Endothelial cell of umbilical vein (primary cell): ENCODE data around the gene SLC25A15. TPM values are rescaled to one million over a fixed set of nuclear protein-coding genes. Genes with fewer than 3 reads are reported as not detected.

Experiments used
- BruUV-seq: library from RNA; stranded (reverse); fragments of 400-500 nt; replicated peaks from 2 replicates; lab custom pipeline; 2021; lab: Mats Ljungman, UMichigan
- CTCF ChIA-PET: fragments of 300-600, 350-600 bp; sonication (Branson Sonifier 250); formaldehyde crosslinking; loops from one replicate; lab custom pipeline; 2021; ENCODE audit warnings: antibody characterized with exemption, inconsistent platforms; lab: Charles Lee
- POLR2A ChIA-PET: fragments of 300-600, 350-600 bp; sonication (Branson Sonifier 250); formaldehyde crosslinking; loops from one replicate; lab custom pipeline; 2021; ENCODE audit warnings: antibody characterized with exemption, inconsistent platforms; lab: Charles Lee
- DNase-seq: peaks from one replicate; pipeline ENCODE4 v3.0.0-alpha.2; 2011; ENCODE audit warnings: low read depth, low spot score
- FAIRE-seq: peaks from 2 replicates; lab custom pipeline; 2011; peaks lifted over from hg19 to GRCh38; lab: Jason Lieb, UNC
- H2AFZ ChIP-seq: 2 replicates; pipeline ENCODE4 v1.6.0; 2012; ENCODE audit warnings: low read depth, low read length, control low read depth, inconsistent platforms
- H3K27ac ChIP-seq: 2 replicates; pipeline ENCODE4 v1.5.1; 2011; ENCODE audit warnings: low read depth, mild to moderate bottlenecking, control low read depth, low read length, moderate library complexity; ENCODE audit not compliant: insufficient read depth
- H3K27me3 ChIP-seq, 2 experiments: 2 replicates each; pipeline versions ENCODE4 v1.6.0 to v1.6.1; 2011; ENCODE audit warnings: low read length in 2 of 2, mixed read lengths in 1 of 2; ENCODE audit not compliant: control insufficient read depth in 2 of 2, insufficient read depth in 2 of 2
- H3K36me3 ChIP-seq, 2 experiments: 2 replicates in 1 of 2; 3 replicates in 1 of 2; pipeline ENCODE4 v1.5.1; 2011; ENCODE audit warnings: low read length in 2 of 2, mild to moderate bottlenecking in 1 of 2, moderate library complexity in 1 of 2; ENCODE audit not compliant: control insufficient read depth in 2 of 2, insufficient read depth in 2 of 2; ENCODE audit errors: extremely low read depth in 1 of 2
- H3K4me1 ChIP-seq: 3 replicates; pipeline ENCODE4 v1.5.1; 2011; ENCODE audit warnings: mild to moderate bottlenecking, low read length; ENCODE audit not compliant: control insufficient read depth, insufficient read depth; ENCODE audit errors: extremely low read depth
- H3K4me2 ChIP-seq: 2 replicates; pipeline ENCODE4 v1.6.1; 2011; ENCODE audit warnings: low read length, control low read depth, mixed read lengths; ENCODE audit not compliant: insufficient read depth
- H3K4me3 ChIP-seq, 3 experiments: fragments of 200-600 bp in 1 of 3; sonication (generic), shearing (Covaris generic) in 1 of 3; replicated peaks in 1 of 3; 2 replicates each; pipeline ENCODE4 v1.5.1; 2011 to 2016; ENCODE audit warnings: control low read depth in 3 of 3, low read length in 3 of 3, mild to moderate bottlenecking in 2 of 3, inconsistent platforms in 1 of 3, low read depth in 1 of 3, moderate library complexity in 1 of 3; ENCODE audit not compliant: insufficient read depth in 1 of 3
- H3K79me2 ChIP-seq: 2 replicates; pipeline ENCODE4 v1.6.0; 2012; ENCODE audit warnings: low read length, inconsistent platforms; ENCODE audit not compliant: control insufficient read depth, insufficient read depth
- H3K9ac ChIP-seq: replicated peaks from 2 replicates; pipeline ENCODE3; 2011; ENCODE audit warnings: low read length, control low read depth; ENCODE audit not compliant: insufficient read depth; ENCODE audit errors: extremely low read depth
- H3K9me1 ChIP-seq: replicated peaks from 3 replicates; pipeline ENCODE4 v1.6.0; 2011; ENCODE audit warnings: mild to moderate bottlenecking, low read length; ENCODE audit not compliant: control insufficient read depth, insufficient read depth; ENCODE audit errors: extremely low read depth
- H3K9me3 ChIP-seq: replicated peaks from 2 replicates; pipeline ENCODE4 v1.5.1; 2012; ENCODE audit warnings: low read length, inconsistent platforms; ENCODE audit not compliant: control insufficient read depth, insufficient read depth
- H4K20me1 ChIP-seq: replicated peaks from 2 replicates; pipeline ENCODE3; 2011; ENCODE audit warnings: mild to moderate bottlenecking, low read length; ENCODE audit not compliant: control insufficient read depth, insufficient read depth; ENCODE audit errors: extremely low read depth
- EZH2 ChIP-seq: IDR thresholded peaks from 2 replicates; pipeline ENCODE4 v1.6.1; 2012; ENCODE audit warnings: borderline replicate concordance, low read depth, mild to moderate bottlenecking, moderate library complexity, low read length, inconsistent platforms; ENCODE audit not compliant: severe bottlenecking
- FOS ChIP-seq: IDR thresholded peaks from 2 replicates; pipeline ENCODE4 v1.6.1; 2011; ENCODE audit warnings: mild to moderate bottlenecking, low read length, moderate library complexity, borderline replicate concordance; ENCODE audit not compliant: insufficient read depth
- GATA2 ChIP-seq: IDR thresholded peaks from 2 replicates; pipeline ENCODE4 v1.7.0; 2011; ENCODE audit warnings: low read depth, mild to moderate bottlenecking, moderate library complexity, mixed read lengths, low read length; ENCODE audit not compliant: insufficient read length, insufficient read depth
- JUN ChIP-seq: IDR thresholded peaks from 2 replicates; pipeline ENCODE4 v1.6.1; 2011; ENCODE audit warnings: borderline replicate concordance, low read depth; ENCODE audit not compliant: insufficient read length, insufficient read depth
- MAX ChIP-seq: IDR thresholded peaks from 2 replicates; pipeline ENCODE4 v1.6.1; 2011; ENCODE audit not compliant: insufficient read depth, insufficient read length
- MYC ChIP-seq: IDR thresholded peaks from one replicate; pipeline ENCODE4 v1.6.1; 2011; ENCODE audit warnings: mild to moderate bottlenecking, low read depth, low read length
- POLR2A ChIP-seq: IDR thresholded peaks from 2 replicates; pipeline ENCODE4 v1.6.1; 2012; ENCODE audit warnings: low read depth, mild to moderate bottlenecking, control low read depth, low read length
- POLR2AphosphoS5 ChIP-seq: IDR thresholded peaks from 2 replicates; pipeline ENCODE4 v1.6.1; 2012; ENCODE audit warnings: low read depth, mild to moderate bottlenecking, control low read depth, low read length, moderate library complexity; ENCODE audit not compliant: insufficient read depth
- dilution Hi-C: fragments of 300-500 bp; cut with MboI; formaldehyde crosslinking; loops from one replicate; pipeline ENCODE4 v1.15.0; 2019; ENCODE audit warnings: low sequenced_read_pairs; ENCODE audit not compliant: extremely low pct_ligation_motif_present
- intact Hi-C: fragments of 100-400 bp; cut with micrococcal nuclease; formaldehyde crosslinking; loops from one replicate; pipeline ENCODE4 v1.10.0; 2022
- polyA plus RNA-seq, 4 experiments: library from polyadenylated mRNA; depleted of rRNA in 3 of 4; stranded (reverse) in 3 of 4; unstranded in 1 of 4; fragments of >200 nt; gene quantifications; 2 replicates each; pipeline versions ENCODE4 v1.2.1 to v1.2.3, GENCODE V29; 2011 to 2012; ENCODE audit warnings: missing spikeins in 1 of 4
- total RNA-seq: library from RNA; stranded (reverse); gene quantifications from 2 replicates; pipeline ENCODE4 v1.2.3, GENCODE V29; 2021
- TF ChIP-seq, protein P1 (sequence below), 2 donors: IDR thresholded peaks; 1 replicate in 1 of 2; 2 replicates in 1 of 2; pipeline ENCODE4 v1.5.1; 2011; ENCODE audit warnings: low read length in 2 of 2, mild to moderate bottlenecking in 2 of 2, moderate library complexity in 2 of 2, control low read depth in 1 of 2, inconsistent platforms in 1 of 2, low read depth in 1 of 2; ENCODE audit not compliant: insufficient read depth in 1 of 2; ENCODE audit errors: extremely low read depth in 1 of 2

SLC25A15 gene
- total and polyA plus RNA-seq, 2 donors (not counting 3 experiments of a cell fraction or from before 2014, with no cell fraction given) = 6.8 to 11.5 TPM

DNA sequence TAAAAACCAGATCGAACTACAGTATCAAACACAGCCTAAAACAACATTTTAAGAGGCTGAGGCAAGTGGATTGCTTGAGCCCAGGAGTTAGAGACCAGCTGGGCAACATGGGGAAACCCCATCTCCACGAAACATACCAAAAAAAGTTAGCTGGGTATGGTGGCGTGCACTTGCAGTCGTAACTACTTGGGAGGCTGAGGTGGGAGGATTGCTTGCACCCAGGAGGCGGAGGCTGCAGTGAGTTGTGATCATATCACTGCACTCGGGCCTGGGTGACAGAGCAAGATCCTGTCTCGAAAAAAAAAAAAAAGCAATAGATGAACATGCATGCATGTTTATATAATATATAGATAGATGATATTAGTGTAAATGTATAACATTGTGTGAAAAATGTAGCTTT lies 13.2 kb upstream of the SLC25A15 start:
- dilution Hi-C loops = no loop called here
- Histone ChIP-seq H3K4me1 (peaks cover 9% of the 10 kb centered on the region), H3K4me3 (no peak overlapping the region), H3K27ac (no peak overlapping the region), H3K4me2 (no peak overlapping the region), H3K27me3 (no peaks in the 10 kb centered on the region), H2AFZ (no peak overlapping the region), H3K9ac (no peak overlapping the region), H3K9me3 (no peaks in the 10 kb centered on the region), H3K79me2 (no peaks in the 10 kb centered on the region), H3K36me3 (no peaks in the 10 kb centered on the region), H4K20me1 (no peaks in the 10 kb centered on the region), H3K9me1 (no peaks in the 10 kb centered on the region)
- ChIA-PET POLR2A (no interaction called here), CTCF (interaction anchor here (0.6 to 2.2 kb wide), 8 partner anchors 13 to 1725 kb away, joined by 3 to 9 read pairs (median 4); partner anchors contain the start of gene SLC25A15)
- DNase-seq = no peak
- intact Hi-C loops = loop anchor here (5.0 to 10.0 kb wide), 7 partner anchors 94 to 1741 kb away; partner anchors contain the start of genes NHLRC3, PROSER1 and WBP4
- TF ChIP-seq POLR2A (no peak), FOS (no peak), GATA2 (no peak), MAX (no peak), MYC (no peak), POLR2AphosphoS5 (no peak), JUN (no peak), EZH2 (no peak)
- TF ChIP-seq, protein P1, sequence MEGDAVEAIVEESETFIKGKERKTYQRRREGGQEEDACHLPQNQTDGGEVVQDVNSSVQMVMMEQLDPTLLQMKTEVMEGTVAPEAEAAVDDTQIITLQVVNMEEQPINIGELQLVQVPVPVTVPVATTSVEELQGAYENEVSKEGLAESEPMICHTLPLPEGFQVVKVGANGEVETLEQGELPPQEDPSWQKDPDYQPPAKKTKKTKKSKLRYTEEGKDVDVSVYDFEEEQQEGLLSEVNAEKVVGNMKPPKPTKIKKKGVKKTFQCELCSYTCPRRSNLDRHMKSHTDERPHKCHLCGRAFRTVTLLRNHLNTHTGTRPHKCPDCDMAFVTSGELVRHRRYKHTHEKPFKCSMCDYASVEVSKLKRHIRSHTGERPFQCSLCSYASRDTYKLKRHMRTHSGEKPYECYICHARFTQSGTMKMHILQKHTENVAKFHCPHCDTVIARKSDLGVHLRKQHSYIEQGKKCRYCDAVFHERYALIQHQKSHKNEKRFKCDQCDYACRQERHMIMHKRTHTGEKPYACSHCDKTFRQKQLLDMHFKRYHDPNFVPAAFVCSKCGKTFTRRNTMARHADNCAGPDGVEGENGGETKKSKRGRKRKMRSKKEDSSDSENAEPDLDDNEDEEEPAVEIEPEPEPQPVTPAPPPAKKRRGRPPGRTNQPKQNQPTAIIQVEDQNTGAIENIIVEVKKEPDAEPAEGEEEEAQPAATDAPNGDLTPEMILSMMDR (IDR thresholded peaks at IDR 0.05; ENCODE audit: extremely low read depth in 1 of 2, insufficient read depth in 1 of 2, low read depth in 1 of 2, low read length in 2 of 2) = no peak
- no peak for FAIRE-seq
- no TSS peak for BruUV-seq
